ENCODE data around the gene BCDIN3D.

GRCh38 chr12:49843876-49844437 is 1.1 kb upstream of the BCDIN3D start:
- TF ChIP-seq CTCF (IDR thresholded peaks at IDR 0.05) (no peak), EZH2 (IDR thresholded peaks at IDR 0.05) (no peak), EZH2phosphoT487 (IDR thresholded peaks at IDR 0.05) (no peak)
